ENCODE data around the gene CTNNA3. TPM values are rescaled to one million over a fixed set of nuclear protein-coding genes. Genes with fewer than 3 reads are reported as not detected.

Gene CTNNA3
- total and polyA plus RNA-seq, 12 donors = 0.03 to 14.4 (median 0.47) TPM; not detected in 1

GRCh38 chr10:66852811-66853210 is 843.2 kb downstream of the CTNNA3 start:
- no peak overlapping the region for H3K27ac ChIP-seq

GRCh38 chr10:66848856-66849255 is 847.1 kb downstream of the CTNNA3 start:
- no peaks in the 10 kb centered on the region for H3K9me3 ChIP-seq (replicated peaks in 1 of 3)
- H3K36me3 ChIP-seq (replicated peaks in 1 of 2) = no peaks in the 10 kb centered on the region
- TF ChIP-seq POLR2A (IDR thresholded peaks at IDR 0.05) (no peak), CTCF (IDR thresholded peaks at IDR 0.05) (no peak)
- no peak for DNase-seq
- no peak overlapping the region for H3K4me3 ChIP-seq
- no peaks in the 10 kb centered on the region for H3K27me3 ChIP-seq
- intact Hi-C loops (cut with DNase I) = no loop called here
- 67 to 85% (median 71%) methylated on average over 3 of the region's 3 CpGs for WGBS, 4 donors
- H3K27ac ChIP-seq = no peak overlapping the region
- no peaks in the 10 kb centered on the region for H3K4me1 ChIP-seq (replicated peaks in 1 of 2)

More at GRCh38 chr10:66852811-66853210, 843.2 kb downstream of the CTNNA3 start:
- TF ChIP-seq CTCF (IDR thresholded peaks at IDR 0.05) = no peak
- TF ChIP-seq POLR2A (IDR thresholded peaks at IDR 0.05) = no peak
- no peak overlapping the region for H3K4me3 ChIP-seq
- no peaks in the 10 kb centered on the region for H3K36me3 ChIP-seq (replicated peaks in 1 of 2)
- no peak for DNase-seq
- H3K4me1 ChIP-seq (replicated peaks in 1 of 2) = no peaks in the 10 kb centered on the region
- H3K27me3 ChIP-seq = no peaks in the 10 kb centered on the region
- 62 to 83% (median 68%) methylated on average over 1 of the region's 1 CpG for WGBS, 4 donors
- intact Hi-C loops (cut with DNase I) = no loop called here
- H3K9me3 ChIP-seq (replicated peaks in 1 of 3) = no peaks in the 10 kb centered on the region

DNA sequence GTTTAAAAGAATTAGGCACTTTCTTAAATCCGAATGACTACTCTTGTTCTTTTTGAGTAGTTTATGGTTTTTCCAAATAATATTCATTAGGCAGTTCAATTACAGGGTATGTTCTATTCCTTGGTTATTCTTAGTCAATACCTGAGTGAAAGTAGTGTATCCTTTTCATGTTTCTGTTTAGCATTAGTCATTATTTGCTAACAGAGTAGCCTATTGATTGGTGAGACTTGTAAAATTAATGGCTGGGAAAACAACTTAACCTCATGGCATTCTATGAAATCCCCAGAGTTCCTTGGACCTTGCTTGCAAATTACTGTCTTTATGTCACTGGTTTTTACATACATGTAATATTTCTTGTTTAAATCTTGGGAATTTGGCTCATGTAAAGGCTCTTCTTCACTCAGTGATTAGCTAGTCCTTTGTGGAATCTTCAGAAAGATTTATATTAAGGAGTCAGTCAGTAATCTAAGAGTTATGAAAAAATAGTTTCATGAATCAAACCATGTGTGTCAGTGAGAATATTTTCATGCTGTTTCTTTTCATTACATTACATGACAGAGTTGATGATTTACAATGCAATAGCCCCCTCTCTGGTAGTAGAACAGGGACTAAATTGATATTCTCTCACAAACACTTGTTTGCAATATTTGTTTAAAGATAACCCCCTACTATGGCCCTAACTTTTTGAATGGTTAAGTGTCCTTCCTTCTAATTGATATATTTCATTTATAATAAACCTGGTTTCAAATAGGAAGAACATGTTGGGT is 851.6 kb downstream of the CTNNA3 start:
- WGBS, 4 donors = 78 to 90% (median 85%) methylated on average over 1 of the region's 1 CpG
- DNase-seq = no peak
- Histone ChIP-seq H3K4me1 (replicated peaks in 1 of 2) (no peaks in the 10 kb centered on the region), H3K9me3 (replicated peaks in 1 of 3) (no peaks in the 10 kb centered on the region), H3K36me3 (replicated peaks in 1 of 2) (no peaks in the 10 kb centered on the region), H3K27ac (no peak overlapping the region), H3K4me3 (no peak overlapping the region), H3K27me3 (no peaks in the 10 kb centered on the region)
- TF ChIP-seq CTCF (IDR thresholded peaks at IDR 0.05) (no peak), POLR2A (IDR thresholded peaks at IDR 0.05) (no peak)
- intact Hi-C loops (cut with DNase I) = no loop called here

- Histone ChIP-seq H3K9me3 (replicated peaks in 1 of 3) (no peaks in the 10 kb centered on the region), H3K4me3 (no peak overlapping the region), H3K27me3 (no peaks in the 10 kb centered on the region), H3K4me1 (replicated peaks in 1 of 2) (no peaks in the 10 kb centered on the region), H3K36me3 (replicated peaks in 1 of 2) (no peaks in the 10 kb centered on the region), H3K27ac (no peak overlapping the region)
- WGBS, 4 donors = 45 to 64% (median 54%) methylated on average over 1 of the region's 1 CpG
- intact Hi-C loops (cut with DNase I) = no loop called here
- TF ChIP-seq POLR2A (IDR thresholded peaks at IDR 0.05) (no peak), CTCF (IDR thresholded peaks at IDR 0.05) (no peak)
- DNase-seq = no peak
These were observed 852.6 kb downstream of the CTNNA3 start for GRCh38 chr10:66843396-66843795.
